ENCODE results near the gene ZBTB44.
"Not testable (repeated sequence)": the region's sequence is repeated elsewhere in the genome, so short reads cannot be mapped to it uniquely, and the experiment has no call there.

ZBTB44 gene, protein sequence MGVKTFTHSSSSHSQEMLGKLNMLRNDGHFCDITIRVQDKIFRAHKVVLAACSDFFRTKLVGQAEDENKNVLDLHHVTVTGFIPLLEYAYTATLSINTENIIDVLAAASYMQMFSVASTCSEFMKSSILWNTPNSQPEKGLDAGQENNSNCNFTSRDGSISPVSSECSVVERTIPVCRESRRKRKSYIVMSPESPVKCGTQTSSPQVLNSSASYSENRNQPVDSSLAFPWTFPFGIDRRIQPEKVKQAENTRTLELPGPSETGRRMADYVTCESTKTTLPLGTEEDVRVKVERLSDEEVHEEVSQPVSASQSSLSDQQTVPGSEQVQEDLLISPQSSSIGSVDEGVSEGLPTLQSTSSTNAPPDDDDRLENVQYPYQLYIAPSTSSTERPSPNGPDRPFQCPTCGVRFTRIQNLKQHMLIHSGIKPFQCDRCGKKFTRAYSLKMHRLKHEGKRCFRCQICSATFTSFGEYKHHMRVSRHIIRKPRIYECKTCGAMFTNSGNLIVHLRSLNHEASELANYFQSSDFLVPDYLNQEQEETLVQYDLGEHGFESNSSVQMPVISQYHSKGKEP

GRCh38 chr11:130314750-130315285 lies at the start of gene ZBTB44:
TSS of gene ZBTB44 (minus strand) at chr11:130314917. CDS start at chr11:130261873, 53,044 bp downstream.
- DNase-seq (ENCODE audit: low spot score): peak; percentile 95

DNA sequence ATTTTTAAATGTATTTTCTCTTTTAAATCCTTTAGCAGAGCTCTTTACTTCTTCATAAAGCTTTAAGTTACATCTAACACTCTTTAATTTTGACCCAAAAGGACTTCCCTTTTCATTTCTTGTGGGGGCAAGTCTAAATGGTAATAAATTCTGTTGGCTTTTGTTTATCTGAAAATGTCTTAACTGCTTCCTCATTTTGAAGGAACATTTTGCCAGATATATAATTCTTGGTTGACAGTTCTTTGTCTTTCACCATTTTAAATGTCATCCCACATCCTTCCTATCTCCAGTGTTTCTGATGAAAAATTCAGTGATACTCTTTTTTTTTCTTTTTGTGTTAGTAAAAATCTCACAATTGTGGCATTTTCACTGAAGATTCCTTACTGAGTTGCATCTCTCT lies 44.7 kb upstream of the ZBTB44 start:
- no peak for DNase-seq (ENCODE audit: low spot score)

DNA sequence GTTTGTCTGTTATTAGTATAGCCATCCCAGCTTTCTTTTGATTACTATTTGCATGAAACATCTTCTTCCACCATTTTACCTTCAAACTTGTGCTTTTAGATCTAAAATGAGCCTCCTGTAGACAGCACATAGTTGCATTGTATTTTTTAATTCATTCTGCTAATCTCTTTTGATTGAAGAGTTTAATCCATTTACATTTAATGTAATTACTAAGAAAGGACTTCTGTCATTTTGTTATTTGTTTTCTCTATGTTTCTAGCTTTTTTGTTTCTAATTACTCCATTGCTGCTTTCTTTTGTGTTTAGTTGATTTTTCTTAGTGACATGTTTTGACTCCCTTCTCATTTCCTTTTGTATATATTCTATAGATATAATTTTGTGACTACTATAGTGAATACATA lies 43.7 kb upstream of the ZBTB44 start:
- DNase-seq (ENCODE audit: low spot score): no peak

- DNase-seq (ENCODE audit: low spot score): no peak
Observed at GRCh38 chr11:130347261-130347660, 32.5 kb upstream of the ZBTB44 start.

DNA sequence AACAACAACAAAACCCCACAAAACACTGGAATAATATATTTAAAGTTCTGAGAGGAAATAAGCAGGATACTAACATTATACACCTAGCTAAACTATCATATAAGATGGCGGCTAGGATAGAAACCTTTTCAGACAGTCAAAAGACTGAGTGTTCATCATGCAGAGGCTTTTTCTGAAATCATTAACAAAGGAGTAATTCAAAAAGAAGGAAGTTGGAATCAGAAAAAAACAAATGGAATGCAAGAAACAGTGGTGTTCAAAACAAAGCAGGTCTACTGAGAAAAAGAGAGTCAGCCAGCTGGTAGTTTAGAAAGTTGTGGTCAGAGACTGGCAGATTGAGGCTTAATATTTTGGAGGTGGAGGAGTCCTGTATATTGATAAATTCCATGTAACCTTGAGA lies 30.1 kb upstream of the ZBTB44 start:
- no peak for DNase-seq (ENCODE audit: low spot score)

- no peak for DNase-seq (ENCODE audit: low spot score)
Observed at GRCh38 chr11:130340671-130341319, 26.1 kb upstream of the ZBTB44 start.

GRCh38 chr11:130338667-130339066 lies 23.9 kb upstream of the ZBTB44 start:
- DNase-seq (ENCODE audit: low spot score): no peak

GRCh38 chr11:130337281-130338089 lies 22.8 kb upstream of the ZBTB44 start:
- no peak for DNase-seq (ENCODE audit: low spot score)

DNA sequence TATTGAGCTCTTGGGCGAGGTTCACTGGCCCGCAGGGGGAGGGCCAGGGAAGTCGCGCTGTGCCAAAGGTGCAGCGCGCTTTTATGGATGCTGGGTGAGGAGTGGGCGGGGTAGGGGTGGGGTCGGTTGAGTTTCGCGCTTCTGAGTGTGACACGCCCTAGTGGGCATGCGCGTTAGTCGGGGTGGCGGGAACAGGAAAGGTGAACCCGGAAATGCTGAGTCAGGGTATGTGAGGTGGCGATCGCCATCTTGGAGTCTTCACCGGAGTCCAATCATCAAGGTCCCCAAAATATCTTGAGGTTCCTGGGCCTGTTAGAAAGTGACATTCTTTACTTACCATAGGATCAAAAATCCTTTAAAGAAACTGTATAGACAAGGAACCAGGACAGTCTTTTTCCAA lies 16.7 kb upstream of the ZBTB44 start:
- not testable (repeated sequence) for DNase-seq (ENCODE audit: low spot score)

DNA sequence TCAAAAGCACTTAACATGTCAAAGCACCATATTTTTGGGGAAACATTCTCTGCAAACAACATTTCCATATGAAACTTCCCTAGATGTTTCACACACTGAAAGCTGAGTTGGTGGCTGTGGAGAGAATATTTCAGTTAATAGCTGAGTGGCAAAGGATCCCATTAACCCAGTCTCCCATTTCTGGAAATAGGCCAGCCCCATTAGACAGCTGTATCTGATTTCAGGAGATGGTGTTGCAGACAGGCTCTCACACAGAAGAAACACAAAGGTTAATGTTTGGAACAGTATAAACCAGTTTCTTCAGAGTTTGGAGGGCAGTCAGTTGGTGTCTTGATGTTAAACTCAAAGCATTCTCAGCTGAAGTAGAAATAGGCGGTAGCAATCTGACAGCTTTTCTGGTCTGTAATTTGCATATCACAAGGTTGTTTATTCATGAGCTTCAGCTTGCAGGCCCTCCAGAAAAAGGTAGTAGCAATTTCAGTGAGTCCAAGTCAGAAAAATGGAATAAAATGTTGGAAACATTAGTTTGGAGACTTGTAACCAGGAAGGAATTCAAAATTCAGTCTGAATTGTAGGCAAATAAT lies 15.5 kb upstream of the ZBTB44 start:
- DNase-seq (ENCODE audit: low spot score): no peak

GRCh38 chr11:130328420-130328819 lies 13.7 kb upstream of the ZBTB44 start:
- DNase-seq (ENCODE audit: low spot score): no peak

GRCh38 chr11:130327716-130328115 lies 13.0 kb upstream of the ZBTB44 start:
- DNase-seq (ENCODE audit: low spot score): no peak

DNA sequence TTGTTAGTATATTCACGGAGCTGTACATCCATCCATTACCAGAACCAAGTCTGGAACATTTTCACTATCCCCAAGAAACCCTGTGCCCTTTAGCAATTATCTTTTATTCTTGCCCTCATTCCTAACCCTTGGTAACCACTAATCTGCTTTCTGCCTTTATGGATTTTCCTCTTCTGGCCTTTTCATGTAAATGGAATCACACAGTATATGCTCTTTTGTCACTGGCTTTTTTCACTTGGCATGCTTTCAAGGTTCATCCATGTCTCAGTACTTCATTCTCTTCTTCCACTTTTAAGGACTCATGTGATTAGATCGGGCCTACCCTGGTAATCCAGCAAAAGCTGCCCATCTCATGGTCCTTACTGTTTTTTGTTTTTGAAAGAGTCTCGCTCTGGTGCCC lies 11.0 kb upstream of the ZBTB44 start:
- DNase-seq (ENCODE audit: low spot score): no peak

DNA sequence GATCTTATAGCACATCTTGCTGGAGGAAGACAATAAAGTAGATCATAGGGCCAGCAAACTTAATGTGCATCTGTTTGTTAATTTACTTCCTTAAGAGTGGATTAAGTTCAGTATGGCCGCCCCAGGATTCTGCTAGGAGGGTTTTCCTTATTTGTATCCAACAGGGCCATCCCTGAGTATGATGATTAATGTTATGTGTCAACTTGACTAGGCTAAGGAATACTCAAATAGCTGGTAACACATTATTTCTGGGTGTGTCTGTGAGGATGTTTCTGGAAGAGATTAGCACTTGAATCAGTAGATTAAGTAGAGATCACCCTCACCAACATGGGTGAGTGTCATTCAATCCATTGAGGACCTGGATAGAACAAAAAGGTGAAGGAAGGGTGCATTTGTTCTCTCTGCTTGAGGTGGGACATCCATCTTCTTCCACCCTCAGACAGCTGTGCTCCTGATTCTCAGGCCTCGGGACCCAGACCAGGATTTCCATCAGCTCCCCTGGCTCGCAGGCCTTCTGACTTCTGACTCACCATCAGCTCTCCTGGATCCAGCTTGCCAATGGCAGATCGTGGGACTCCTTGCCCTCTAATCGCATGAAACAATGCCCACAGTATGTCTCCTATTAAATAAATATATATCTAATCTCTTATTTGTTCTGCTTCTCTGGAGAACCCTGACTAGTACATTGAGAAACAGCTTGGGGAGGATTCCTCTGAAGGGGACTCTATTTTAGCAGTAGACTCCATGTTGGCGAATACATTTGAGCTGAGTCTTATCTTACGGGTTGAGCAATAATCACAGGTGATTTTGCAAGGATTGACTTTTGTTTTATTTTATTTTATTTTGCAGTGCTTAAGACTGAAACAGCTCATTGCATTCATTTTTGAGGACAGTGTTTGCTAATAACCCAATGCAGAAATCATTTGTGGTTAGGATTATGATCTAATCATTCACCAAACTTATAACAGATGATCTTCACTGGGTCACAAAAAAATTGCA lies 9.0 kb upstream of the ZBTB44 start:
- DNase-seq (ENCODE audit: low spot score): no peak

DNA sequence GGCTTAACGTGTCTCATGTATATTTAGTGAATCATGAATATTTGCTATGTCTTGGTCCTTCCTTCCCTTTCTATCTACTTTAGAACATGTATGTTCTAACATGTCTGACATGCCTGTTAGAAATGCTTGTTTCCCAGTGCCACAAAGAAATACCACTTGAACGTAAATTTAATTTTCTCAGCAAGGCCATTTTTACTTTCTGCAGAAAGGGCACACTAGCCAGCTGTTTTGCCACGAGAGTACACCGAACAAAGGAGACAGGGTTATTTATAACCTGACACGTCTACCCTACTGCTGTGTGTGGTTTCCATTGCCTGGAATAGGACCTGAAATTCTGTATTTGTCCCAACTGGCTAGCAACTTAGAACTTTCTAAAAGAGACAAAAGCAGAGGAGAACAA lies 7.4 kb upstream of the ZBTB44 start:
- DNase-seq (ENCODE audit: low spot score): no peak

DNA sequence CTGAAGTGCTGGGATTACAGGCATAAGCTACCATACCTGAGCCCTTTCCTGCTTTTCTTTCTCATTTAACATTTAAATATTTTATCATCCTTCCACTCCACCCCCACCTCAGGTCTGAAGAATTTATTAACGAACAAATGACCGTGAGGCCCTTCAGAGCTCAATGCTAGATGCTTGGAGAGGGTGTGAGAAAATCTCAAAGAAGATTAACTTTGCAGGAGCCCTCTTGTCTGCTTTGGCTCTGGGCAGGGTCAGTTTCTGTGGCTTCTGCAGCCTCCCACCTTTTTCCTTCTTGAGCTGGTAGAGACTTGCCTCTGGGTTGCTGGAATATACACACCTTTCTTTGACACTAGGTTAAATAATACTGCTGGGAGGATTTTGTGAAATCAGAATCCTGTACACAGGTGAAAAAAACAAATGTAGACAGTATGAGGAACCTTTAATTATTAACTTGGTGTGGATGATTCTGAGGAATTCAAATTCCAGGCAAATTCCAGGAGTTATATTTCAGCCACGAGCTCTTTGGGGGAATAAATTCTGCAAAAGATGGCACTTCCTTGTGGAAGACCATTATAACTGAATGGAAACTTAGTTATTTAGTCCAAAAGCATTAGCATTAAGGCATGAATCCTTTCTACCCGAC lies 3.4 kb upstream of the ZBTB44 start:
- no peak for DNase-seq (ENCODE audit: low spot score)

DNA sequence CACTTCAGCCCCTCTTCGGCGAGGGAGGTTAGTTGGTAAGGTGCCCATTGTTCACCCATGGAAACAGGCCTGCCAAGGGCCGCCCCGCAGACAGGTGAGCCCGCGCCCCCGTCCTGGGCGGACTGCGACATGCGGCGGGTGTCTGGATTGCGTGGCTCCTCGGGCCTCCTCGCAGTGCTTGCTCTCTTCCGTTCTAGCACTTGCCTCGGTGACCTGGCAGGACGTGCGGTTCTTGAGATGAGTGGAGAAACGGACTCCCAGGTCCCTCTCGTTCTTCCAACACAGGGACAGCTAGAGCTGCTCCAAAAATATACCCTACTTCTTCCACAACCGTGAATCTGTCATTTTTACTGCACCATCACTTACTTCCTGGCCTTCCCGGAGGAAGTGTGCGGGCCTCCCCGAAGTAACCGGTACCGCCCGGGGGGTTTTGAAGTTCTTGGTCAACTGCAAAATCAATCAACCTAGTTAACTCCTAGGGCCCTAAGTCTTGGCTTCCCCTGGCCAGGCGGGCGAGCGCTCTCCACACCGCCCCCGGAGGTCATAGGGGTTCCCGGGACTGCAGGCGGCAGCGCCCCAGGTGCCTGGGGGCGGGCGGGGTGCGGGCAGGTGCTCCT lies 745 bp upstream of the ZBTB44 start:
- DNase-seq (ENCODE audit: low spot score): peak; percentile 55

DNA sequence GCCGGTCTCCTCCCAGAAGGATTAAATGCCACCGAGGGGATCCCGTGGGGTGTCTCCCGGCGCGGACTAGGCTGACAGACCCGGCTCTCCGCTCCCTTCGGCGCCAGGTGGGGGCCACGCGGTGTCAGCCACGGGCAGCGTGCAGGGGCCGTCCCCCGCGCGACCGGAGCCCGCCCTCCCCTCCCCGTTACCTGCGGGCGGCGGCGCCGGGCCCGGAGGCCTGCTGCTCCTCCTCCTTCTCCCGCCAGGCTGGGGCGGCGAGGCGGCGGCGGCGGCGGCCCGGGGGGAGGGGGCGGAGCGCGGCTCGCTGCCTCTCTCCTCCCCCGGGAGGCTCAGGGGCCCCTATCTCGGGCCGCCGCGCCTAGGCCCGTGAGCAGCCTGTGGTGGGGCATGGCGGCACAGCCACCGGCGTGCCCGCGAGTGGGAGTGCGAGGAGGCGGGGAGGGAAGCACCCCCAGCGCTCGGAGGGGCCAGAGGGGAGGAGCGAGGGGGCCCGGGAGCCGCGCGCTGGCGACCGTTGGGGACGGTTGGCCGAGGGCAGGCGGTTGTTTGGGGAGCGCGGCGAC lies 450 bp downstream of the ZBTB44 start:
- peak; percentile 79 for DNase-seq (ENCODE audit: low spot score)
